HepG2 (cell line): ENCODE results near the gene CEBPB. TPM values are rescaled to one million over a fixed set of nuclear protein-coding genes. Genes with fewer than 3 reads are reported as not detected.

Source experiments
- ARHGAP35 ChIP-seq: sonication (generic); formaldehyde crosslinking; IDR thresholded peaks from 2 replicates; pipeline ENCODE4 v1.9.0; 2022; ENCODE audit warnings: mild to moderate bottlenecking, inconsistent platforms, moderate library complexity, missing genetic modification reagents, borderline replicate concordance
- BRD4 ChIP-seq: sonication (generic); formaldehyde crosslinking; IDR thresholded peaks from 2 replicates; pipeline ENCODE4 v1.4.0; 2020; ENCODE audit warnings: missing genetic modification reagents
- DR1 ChIP-seq: sonication (generic); formaldehyde crosslinking; IDR thresholded peaks from 2 replicates; pipeline ENCODE4 v1.8.0; 2021; ENCODE audit warnings: mild to moderate bottlenecking, missing genetic modification reagents, inconsistent platforms
- KDM3A ChIP-seq: IDR thresholded peaks from 2 replicates; pipeline ENCODE4 v1.6.1; 2018; ENCODE audit warnings: low read depth, missing compliant biosample characterization
- LCORL ChIP-seq, 2 experiments: fragments of 450-650 bp in 1 of 2; sonication (generic) in 1 of 2; formaldehyde crosslinking in 1 of 2; IDR thresholded peaks; 2 replicates each; pipeline versions ENCODE4 v1.5.0 to v1.6.1; 2017 to 2020; ENCODE audit warnings: antibody characterized with exemption in 1 of 2, missing genetic modification reagents in 1 of 2
- NCOA2 ChIP-seq: sonication (generic); formaldehyde crosslinking; IDR thresholded peaks from 2 replicates; pipeline ENCODE4 v1.8.0; 2022; ENCODE audit warnings: inconsistent platforms
- PPARG ChIP-seq: conservative IDR thresholded peaks from 2 replicates; pipeline ENCODE4 v1.6.1; 2016; ENCODE audit warnings: missing biosample characterization, missing genetic modification reagents
- PRDM10 ChIP-seq: sonication (generic); formaldehyde crosslinking; IDR thresholded peaks from 2 replicates; pipeline ENCODE4 v1.4.0; 2020; ENCODE audit warnings: low read depth, missing genetic modification reagents
- PRDM4 ChIP-seq: sonication (generic); formaldehyde crosslinking; IDR thresholded peaks from 2 replicates; pipeline ENCODE4 v1.9.0; 2021; ENCODE audit warnings: missing genetic modification reagents, borderline replicate concordance
- TERF1 ChIP-seq: sonication (generic); formaldehyde crosslinking; IDR thresholded peaks from 2 replicates; pipeline ENCODE4 v1.8.0; 2022; ENCODE audit warnings: mild to moderate bottlenecking, missing genetic modification reagents, moderate library complexity
- ZBTB1 ChIP-seq: sonication (generic); formaldehyde crosslinking; IDR thresholded peaks from 2 replicates; pipeline ENCODE4 v1.4.0; 2020; ENCODE audit warnings: missing genetic modification reagents, borderline replicate concordance
- ZFP62 ChIP-seq: sonication (generic); formaldehyde crosslinking; IDR thresholded peaks from 2 replicates; pipeline ENCODE4 v1.4.0; 2020; ENCODE audit warnings: missing genetic modification reagents
- ZNF124 ChIP-seq: sonication (generic); formaldehyde crosslinking; IDR thresholded peaks from 2 replicates; pipeline ENCODE4 v1.4.0; 2020; ENCODE audit warnings: missing genetic modification reagents
- ZNF430 ChIP-seq: sonication (generic); formaldehyde crosslinking; IDR thresholded peaks from 2 replicates; pipeline ENCODE4 v1.9.0; 2021; ENCODE audit warnings: mild to moderate bottlenecking, missing genetic modification reagents
- ZNF776 ChIP-seq: sonication (generic); formaldehyde crosslinking; IDR thresholded peaks from 2 replicates; pipeline ENCODE4 v1.4.0; 2020; ENCODE audit warnings: mild to moderate bottlenecking, missing genetic modification reagents
- ZUFSP ChIP-seq: sonication (generic); formaldehyde crosslinking; IDR thresholded peaks from 2 replicates; pipeline ENCODE4 v1.9.0; 2021; ENCODE audit warnings: missing genetic modification reagents, mild to moderate bottlenecking, borderline replicate concordance
- polyA plus RNA-seq, 8 experiments: library from polyadenylated mRNA; depleted of rRNA in 3 of 8; stranded (reverse) in 7 of 8; unstranded in 1 of 8; fragments of >200 nt; fragmentation: Illumina TruSeq in 4 of 8; extraction: Trizol in 4 of 8; gene quantifications; 2 replicates each; pipeline versions ENCODE4 v1.2.1 to v1.2.3, GENCODE V29; 2011 to 2016; ENCODE audit warnings: low read depth in 4 of 8, missing spikeins in 1 of 8, mixed read lengths in 1 of 8; ENCODE audit not compliant: insufficient read depth in 1 of 8
- total RNA-seq, 5 experiments: library from RNA; depleted of rRNA; stranded (reverse); fragments of >200 nt; fragmentation: Illumina TruSeq; extraction: Trizol; gene quantifications; 2 replicates each; pipeline ENCODE4 v1.2.3, GENCODE V29; 2016; ENCODE audit warnings: low read depth in 1 of 5
- TF ChIP-seq, protein P1 (sequence below): sonication (generic); formaldehyde crosslinking; conservative IDR thresholded peaks from 2 replicates; pipeline ENCODE4 v1.8.0; 2022; ENCODE audit warnings: mild to moderate bottlenecking, moderate library complexity, missing genetic modification reagents

The CEBPB gene
- total and polyA plus RNA-seq, 2 of the 13 experiments (the other 11 are each of a cell fraction or from before 2014, with no cell fraction given) = 18.5 to 28.2 TPM

DNA sequence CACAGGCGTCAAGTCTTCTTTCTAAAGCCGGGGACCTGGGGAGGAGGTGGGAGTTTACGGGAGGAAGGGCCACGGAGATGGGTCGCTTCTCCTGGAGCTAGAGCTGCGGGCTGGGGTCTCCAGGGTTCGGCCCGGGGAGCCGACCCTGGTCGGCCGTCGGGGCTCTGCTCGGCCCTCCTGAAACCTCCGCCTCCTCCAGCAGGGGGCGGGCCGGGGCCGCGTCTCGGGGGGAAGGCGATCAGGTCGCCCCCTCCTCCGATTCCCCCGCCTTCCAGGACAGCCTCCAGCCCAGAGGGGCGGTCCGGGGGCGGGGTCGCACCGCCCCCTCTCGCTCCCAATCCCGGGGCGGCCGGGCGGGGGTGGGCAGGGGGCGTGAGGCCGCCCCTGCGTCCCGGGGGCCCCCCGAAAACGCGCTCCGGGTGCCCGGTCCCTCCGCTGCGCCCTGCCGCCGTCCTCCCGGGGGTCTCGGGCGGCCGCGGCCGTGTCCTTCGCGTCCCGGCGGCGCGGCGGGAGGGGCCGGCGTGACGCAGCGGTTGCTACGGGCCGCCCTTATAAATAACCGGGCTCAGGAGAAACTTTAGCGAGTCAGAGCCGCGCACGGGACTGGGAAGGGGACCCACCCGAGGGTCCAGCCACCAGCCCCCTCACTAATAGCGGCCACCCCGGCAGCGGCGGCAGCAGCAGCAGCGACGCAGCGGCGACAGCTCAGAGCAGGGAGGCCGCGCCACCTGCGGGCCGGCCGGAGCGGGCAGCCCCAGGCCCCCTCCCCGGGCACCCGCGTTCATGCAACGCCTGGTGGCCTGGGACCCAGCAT lies at the start of gene CEBPB (continued):
- TF ChIP-seq LCORL (IDR thresholded peaks at IDR 0.05) = no peak
- peak; percentile 77; the same call in 1 of the 2 replicates for TF ChIP-seq LCORL (CRISPR knock-in tag; IDR thresholded peaks at IDR 0.05)
- no peak for TF ChIP-seq ZUFSP (CRISPR knock-in tag)
- no peak for TF ChIP-seq PRDM10 (CRISPR knock-in tag)
- TF ChIP-seq, protein P1, sequence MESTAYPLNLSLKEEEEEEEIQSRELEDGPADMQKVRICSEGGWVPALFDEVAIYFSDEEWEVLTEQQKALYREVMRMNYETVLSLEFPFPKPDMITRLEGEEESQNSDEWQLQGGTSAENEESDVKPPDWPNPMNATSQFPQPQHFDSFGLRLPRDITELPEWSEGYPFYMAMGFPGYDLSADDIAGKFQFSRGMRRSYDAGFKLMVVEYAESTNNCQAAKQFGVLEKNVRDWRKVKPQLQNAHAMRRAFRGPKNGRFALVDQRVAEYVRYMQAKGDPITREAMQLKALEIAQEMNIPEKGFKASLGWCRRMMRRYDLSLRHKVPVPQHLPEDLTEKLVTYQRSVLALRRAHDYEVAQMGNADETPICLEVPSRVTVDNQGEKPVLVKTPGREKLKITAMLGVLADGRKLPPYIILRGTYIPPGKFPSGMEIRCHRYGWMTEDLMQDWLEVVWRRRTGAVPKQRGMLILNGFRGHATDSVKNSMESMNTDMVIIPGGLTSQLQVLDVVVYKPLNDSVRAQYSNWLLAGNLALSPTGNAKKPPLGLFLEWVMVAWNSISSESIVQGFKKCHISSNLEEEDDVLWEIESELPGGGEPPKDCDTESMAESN (CRISPR knock-in tag) = peak; percentile 100
- TF ChIP-seq ZFP62 (CRISPR knock-in tag) = no peak
- peak; percentile 97 for TF ChIP-seq PRDM4 (CRISPR knock-in tag)
- peak; percentile 60; the same call in 1 of the 2 replicates for TF ChIP-seq BRD4 (CRISPR knock-in tag)
- TF ChIP-seq ZNF430 (CRISPR knock-in tag) = peak; percentile 97
- 0 out of 2 replicates have a peak, but pooled peaks have one; percentile 38 for TF ChIP-seq PPARG (CRISPR knock-in tag)
- TF ChIP-seq ZBTB1 (CRISPR knock-in tag) = peak; percentile 41; the same call in 1 of the 2 replicates
- TF ChIP-seq TERF1 = peak; percentile 88; the same call in 1 of the 2 replicates
- peak; percentile 94 for TF ChIP-seq DR1 (CRISPR knock-in tag)
- TF ChIP-seq ZNF124 (CRISPR knock-in tag) = peak; percentile 90
- TF ChIP-seq ZNF776 (CRISPR knock-in tag) = peak; percentile 66; the same call in 1 of the 2 replicates
- peak; percentile 63; the same call in 1 of the 2 replicates for TF ChIP-seq ARHGAP35 (CRISPR knock-in tag)
- peak; percentile 60; the same call in 1 of the 2 replicates for TF ChIP-seq NCOA2
- peak; percentile 77 for TF ChIP-seq KDM3A
